Measurements from ENCODE around the gene TPI1.

Gene TPI1

DNA sequence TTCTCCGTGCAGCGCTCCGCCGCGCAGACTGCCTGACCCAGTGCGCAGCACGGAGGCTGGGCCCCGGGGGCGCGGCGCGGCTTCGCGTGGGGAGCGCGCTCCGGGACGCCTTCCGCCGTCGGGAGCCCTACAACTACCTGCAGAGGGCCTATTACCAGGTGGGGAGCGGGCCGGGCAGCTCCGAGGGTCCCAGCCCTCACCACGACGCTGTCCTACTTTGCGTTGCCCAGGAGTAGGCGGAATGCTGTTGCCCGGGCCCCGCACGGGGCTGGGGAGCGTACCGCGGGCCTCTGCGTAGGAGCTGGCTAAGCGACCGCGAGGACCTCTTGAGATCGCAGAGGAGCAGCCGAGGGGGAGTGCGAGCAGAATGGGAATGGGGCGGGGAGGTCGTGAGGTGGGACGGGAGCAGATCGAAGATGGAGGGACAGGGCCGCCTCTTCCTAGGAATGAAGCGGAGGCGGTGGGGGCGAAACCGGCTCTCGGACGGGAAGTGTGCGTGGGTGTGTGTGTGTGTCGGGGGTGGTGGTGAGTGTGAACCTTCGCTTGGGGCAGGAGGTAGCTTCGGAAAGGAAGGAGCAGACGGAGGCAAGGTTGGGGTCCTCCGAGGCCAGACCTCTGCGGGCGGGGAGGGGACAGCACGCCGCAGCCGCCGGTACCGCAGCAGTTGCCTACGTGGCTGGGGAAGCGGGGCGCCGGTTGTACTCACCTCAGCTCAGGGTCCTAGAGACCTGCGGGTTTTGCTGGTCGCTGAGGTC, 38.4 kb upstream of the TPI1 start:
- DNase-seq = peak; percentile 26

GRCh38 chr12:6829536-6830220, 37.7 kb upstream of the TPI1 start:
- DNase-seq = no peak

- no peak for DNase-seq
Observed at GRCh38 chr12:6830286-6830890, 36.9 kb upstream of the TPI1 start.

DNA sequence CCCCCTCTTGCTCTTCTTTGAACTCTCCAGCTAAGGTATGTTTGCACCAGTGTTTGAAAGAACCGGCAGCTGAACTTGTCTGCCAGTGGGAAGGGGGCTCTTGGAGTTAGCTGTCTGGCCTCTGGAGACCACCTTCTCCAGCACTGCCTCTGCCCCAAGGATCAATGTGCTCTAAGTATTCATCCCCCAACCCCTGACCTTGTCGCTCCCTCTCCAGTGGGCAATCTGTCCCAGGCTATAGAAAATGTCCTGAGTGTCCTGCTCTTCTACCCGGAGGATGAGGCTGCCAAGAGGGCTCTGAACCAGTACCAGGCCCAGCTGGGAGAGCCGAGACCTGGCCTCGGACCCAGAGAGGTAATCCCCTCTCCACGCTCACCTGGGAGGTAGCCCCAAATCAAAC, 36.3 kb upstream of the TPI1 start:
- no peak for DNase-seq

DNA sequence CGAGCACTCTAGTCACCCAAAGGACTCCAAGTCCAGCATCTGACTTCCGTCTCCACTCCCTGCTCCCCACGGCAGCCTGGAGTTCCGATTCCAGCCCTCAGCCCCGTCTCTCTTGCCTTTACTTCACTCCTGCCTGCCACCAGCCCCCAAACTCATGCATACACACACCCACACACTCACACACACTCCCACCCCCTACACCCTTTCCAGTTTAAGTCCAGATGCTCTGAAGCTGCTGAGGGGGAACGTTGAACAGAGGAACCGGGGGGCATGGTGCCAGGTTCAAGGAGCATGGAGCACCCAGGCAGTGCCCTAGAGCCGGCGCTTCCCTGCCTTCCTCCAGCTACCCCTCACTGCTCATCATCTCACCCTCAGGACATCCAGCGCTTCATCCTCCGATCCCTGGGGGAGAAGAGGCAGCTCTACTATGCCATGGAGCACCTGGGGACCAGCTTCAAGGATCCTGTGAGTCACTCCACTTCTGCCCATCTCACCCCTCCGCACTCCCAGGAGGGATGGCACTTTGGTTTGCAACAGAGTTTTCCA, 35.8 kb upstream of the TPI1 start:
- DNase-seq = no peak

DNA sequence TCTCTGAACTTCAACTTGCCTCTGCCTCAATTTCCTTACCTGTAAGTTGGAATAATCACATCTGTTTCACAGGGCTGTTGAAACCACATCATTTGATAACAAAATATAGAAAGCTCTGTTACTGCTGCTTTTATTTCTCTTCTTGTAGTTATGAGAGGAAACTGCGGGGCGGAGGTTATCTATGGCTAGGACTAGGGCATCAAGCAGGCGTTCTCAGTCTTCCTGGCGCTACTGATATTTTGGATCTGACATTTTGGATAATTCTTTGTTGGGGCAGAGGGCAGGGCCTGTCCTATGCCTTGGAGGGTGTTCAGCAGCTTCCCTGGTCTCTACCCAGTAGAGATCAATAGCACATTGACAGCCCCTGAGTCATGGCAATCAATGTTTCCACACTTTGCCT, 35.2 kb upstream of the TPI1 start:
- DNase-seq = no peak

DNA sequence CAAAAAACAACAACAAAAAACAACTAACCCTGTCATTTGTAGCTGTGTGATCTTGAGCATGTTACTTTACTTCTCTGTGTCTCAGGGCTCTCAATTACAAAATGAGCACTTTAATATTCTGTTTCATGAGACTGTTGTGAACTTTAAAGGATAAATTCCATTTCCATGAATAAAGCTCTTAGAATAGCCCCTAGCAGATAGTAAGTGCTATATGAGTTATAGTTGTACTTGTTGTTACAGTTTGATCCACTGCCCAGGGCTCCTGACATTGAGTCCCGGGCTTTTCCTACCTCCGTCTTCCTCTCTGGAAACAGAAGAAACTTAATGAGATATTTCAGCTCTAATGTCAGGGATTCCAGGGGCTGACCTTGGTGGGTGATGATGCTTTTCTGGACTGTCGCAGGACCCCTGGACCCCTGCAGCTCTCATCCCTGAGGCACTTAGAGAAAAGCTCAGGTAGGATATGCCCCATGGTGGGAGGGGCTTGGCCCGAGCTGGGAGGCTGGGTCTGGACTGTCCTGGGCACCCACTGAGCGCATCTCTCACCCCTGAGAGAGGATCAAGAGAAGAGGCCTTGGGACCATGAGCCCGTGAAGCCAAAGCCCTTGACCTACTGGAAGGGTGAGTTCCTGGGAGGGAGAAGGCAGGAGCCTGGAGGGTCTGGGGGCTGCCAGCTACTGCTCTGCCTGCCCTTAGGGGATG, 34.0 kb upstream of the TPI1 start:
- DNase-seq = no peak

DNA sequence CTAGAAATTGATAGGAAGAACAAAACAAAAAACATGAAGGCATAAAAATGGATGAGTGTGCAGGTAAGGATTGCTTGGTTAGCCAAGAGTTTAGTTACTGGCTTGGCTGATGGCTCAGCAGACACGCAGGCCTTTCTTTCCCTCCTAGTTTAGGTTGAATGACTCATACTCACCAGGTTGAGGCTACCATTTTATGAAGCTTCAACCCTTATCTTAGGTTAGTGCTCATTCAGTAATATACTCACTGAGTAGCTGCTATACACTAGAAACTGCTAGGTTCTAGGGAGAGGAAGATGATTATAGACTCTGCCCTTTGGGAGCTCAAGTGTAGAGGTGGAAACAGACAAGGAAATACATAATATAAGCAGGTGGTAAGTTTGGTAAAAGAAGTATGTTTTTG, 33.1 kb upstream of the TPI1 start:
- DNase-seq = no peak

DNA sequence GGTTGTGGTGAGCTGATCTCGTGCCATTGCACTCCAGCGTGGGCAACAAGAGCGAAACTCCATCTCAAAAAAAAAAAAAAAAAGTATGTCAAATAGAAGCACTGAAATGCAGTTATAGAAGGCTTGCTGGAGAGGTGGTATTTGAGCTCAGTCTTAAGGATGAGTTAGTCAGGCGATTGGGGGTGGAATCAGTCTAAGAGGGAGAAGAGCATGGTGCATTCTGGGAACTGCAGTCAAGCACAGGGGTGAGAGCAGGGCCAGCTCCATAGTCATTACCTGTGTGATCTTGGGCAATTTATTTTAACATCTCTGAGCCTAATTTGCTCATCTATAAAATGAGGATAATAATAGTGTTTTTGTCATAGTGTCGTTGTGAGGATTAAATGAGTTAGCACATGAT, 32.5 kb upstream of the TPI1 start:
- no peak for DNase-seq

DNA sequence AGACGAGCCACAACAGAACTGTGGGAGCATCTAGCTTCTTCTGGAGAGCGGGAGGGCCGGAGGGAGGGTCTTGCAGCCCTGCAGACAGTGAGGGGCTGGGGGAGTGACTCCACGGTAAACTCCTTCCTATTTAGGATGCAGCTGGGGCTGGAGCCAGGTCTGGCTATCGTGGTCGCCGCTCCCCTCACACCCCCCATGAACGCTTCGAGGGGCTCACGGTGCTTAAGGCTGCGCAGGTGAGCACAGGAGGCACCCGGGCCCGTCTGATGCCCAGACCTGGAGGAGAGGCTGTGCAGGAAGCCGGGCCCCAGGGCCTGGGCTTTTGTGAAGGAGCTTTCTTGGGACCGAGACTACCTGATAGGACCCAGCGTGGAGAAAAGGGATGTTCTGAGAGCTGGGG, 30.5 kb upstream of the TPI1 start:
- no peak for DNase-seq

- DNase-seq = no peak
Observed at GRCh38 chr12:6837370-6838060, 29.8 kb upstream of the TPI1 start.

DNA sequence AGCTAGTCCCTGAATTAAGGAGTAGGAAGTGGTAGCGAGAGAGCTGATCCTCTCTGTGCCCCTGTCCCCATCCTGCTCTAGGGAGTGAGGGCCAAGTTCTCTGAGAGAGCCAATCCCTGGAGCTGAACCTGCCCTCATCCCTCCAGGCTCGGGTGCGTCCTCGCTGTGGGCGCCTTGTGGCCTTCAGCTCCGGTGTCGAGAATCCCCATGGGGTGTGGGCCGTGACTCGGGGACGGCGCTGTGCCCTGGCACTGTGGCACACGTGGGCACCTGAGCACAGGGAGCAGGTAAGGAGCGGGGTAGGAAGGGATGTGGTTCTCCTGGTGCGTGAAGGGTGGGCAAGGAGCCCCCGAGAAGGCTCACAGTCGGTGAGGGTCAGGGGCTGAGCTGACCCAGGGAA, 28.5 kb upstream of the TPI1 start:
- DNase-seq = no peak

DNA sequence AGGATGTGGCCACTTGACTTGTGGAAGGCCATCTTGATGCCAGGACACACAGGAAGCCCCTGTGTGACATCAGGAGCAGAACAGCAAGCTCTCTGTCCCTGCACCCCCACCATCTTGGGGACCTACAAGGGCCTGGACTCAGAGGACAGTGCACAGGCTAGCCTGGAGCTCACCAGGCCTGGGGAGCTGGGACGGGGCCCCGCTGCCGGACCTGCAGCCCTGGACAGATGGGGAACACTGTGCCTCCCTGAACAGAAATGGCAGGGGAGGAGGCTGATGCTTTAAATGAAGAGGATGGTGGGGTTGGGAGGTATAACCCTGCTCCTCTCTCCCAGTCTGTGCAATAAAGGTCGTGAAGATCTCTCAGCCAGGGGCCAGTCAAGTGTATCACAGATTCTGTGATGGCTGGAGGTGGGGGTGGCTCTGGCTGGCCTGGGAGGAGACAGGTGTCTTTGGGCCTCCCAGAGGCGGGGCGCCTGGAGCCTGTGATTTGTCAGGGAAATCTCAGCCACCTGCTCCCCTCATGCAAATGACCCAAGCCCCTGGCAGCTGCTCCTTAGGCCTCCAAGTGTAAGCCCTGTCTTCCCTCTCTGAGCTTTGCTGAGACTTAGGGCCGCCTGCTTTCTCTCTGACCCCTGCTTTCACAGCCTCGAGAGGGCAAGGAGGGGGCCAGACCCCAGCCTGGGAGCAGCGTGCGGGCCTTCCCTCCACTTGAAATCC, 27.7 kb upstream of the TPI1 start:
- DNase-seq = no peak

DNA sequence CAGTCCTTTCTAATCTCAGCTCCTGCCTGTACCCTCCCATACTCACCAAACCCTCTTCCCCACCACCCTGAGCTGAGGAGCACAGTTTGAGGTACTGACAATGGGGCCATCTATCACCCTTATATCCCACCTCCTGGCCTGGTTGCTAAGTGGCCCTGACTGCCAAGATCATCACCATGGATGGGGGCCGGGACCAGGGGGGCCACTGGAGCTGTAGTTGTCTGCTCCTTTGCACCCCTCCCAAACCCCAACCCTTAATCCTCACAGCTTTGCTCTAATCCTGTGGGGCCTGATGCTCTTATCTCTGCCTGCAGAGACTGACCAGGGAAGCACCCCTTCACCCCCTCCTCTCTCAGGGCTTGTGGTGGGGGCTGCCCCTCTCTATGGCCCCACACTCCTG, 27.0 kb upstream of the TPI1 start:
- no peak for DNase-seq

DNA sequence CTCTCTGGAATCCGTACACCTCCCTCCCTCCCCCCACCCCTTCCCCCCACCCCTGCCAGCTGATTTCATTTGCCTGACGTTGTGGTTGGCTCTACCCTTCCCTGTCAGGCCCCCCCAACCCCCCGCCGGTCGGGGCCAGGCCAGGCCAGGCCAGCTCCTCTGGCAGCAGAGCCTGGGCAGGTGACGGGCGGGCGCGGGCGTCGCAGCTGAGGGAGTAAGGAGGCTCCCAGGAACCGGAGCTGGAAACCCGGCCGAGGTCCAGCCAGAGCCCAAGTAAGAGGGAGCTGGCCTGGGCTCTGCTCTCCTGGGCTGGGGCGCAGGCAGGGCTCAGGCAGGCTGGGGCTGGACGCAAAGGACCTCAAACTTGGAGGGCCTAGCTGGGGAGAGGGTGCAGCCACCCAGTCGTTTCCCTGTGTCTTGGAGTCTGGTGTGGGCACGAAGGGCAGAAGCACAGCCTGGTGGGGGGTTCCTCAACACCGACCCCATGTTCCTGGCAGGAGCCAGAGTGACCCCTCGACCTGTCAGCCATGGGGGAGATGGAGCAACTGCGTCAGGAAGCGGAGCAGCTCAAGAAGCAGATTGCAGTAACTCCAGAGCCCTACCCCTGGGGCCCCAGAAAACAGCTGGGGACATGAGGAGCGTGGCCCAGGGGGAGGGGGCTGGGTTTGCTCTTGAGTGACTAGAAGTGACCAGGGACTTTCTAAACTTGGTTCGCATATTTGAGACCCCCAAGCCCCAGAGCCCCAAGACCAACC, 26.4 kb upstream of the TPI1 start, which contains the start of gene GNB3:
TSS of gene GNB3 (plus strand) at position 165 of the 755 bp plus-strand sequence. CDS start at position 528, 363 bp downstream.
- no peak for DNase-seq

DNA sequence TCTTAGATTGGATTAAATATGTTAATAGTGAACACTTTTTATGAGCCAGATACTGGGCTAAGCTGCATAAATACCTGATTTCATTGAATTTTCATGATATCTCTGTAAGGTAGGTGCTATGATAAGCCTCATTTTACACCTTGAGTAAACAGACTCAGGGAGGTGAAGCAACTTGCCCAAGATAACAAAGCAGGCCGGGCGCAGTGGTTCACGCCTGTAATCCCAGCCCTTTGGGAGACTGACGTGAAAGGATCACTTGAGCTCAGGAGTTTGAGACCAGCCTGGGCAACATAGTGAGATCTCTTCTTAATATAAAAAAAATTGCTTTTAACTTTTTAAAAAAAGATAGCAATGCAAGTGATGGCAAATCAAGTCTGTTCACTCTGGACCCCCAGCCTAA, 25.3 kb upstream of the TPI1 start:
- DNase-seq = no peak

GRCh38 chr12:6843118-6843902, 24.0 kb upstream of the TPI1 start:
- DNase-seq = no peak

DNA sequence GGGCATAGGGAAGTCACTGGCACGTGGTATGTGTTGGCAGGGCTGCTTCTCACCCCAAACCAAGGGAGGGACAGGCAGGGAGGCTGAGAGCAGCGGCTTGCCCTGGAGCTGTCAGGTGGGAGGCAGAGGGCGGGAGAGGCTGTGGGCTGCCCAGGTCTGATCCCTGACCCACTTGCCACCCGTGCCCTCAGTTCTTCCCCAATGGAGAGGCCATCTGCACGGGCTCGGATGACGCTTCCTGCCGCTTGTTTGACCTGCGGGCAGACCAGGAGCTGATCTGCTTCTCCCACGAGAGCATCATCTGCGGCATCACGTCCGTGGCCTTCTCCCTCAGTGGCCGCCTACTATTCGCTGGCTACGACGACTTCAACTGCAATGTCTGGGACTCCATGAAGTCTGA, 21.9 kb upstream of the TPI1 start:
- no peak for DNase-seq

DNA sequence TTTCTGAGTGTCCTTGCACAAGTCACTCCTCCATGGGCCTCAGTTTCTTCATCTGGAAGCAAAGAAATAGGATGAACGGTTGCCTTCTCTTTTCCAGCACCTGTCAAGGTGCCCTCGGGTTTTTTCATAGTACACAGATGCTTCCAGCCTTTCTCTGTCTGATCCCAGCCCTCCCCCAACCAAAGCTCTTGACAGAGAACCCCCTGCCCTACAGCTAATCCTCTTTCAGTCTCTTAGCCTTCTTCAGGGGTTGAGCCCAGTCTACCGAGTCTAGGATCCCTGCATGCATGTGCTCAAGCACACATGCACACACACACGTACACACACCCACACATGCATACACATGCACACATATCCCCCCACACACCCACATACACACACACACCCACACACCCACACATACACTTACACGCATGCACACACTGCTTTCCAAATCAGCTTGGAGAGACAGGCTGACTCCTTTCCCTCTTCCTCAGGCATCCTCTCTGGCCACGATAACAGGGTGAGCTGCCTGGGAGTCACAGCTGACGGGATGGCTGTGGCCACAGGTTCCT, 20.9 kb upstream of the TPI1 start:
- DNase-seq = no peak

DNA sequence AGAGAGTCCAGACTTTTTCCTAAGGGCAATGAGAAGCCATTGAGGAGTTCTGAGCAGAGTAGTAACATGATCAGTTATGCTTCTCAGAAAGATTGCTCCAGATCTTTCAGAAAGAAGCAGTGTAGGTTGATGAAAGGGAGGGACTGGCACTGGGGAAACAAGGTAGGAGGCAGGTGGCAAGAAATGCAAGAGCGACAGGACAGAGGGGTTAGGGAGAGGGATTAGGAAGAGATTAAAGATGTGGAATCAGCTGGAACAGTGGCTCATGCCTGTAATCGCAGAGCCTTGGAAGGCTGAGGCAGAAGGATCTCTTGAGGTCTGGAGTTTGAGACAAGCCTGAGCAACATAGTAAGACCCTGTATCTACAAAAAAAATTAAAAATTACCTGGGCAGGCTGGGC, 19.7 kb upstream of the TPI1 start:
- no peak for DNase-seq
